ENCODE data around the gene PEAK3.

DNA sequence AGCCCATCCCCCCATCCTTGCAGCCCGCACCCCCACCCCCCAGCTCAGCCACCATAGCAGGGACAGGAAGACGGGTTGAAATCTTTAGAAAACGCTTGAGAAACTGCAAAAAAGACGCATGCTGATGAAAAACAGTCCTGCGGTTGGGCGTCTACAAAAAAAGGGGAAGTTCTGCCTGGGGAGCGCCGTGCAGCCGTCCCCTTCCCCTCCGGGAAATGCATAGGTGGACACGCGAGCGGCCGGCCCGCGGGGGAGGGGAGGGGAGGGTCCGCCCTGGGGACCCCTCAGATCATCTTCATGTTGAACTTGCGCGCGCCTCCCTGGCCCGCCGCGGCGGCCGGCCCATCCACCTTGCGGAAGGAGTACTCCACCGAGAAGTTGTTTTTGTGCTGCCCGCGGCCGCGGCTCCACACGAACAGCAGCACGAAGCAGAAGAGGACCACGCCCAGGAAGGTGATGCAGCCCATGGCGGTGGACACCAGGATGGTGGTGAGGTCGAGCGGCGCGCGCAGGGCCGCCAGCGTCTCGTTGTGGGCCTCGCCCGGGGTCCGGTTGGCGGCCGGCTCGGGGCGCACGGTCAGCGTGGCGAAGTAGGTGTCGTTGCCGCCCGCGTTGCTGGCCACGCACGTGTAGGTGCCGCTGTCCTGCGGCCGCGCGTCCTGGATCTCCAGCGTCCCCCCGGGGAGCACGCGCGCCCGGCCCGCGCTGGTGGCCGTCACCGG, 7.9 kb upstream of the PEAK3 start:
- TF ChIP-seq, protein P1, sequence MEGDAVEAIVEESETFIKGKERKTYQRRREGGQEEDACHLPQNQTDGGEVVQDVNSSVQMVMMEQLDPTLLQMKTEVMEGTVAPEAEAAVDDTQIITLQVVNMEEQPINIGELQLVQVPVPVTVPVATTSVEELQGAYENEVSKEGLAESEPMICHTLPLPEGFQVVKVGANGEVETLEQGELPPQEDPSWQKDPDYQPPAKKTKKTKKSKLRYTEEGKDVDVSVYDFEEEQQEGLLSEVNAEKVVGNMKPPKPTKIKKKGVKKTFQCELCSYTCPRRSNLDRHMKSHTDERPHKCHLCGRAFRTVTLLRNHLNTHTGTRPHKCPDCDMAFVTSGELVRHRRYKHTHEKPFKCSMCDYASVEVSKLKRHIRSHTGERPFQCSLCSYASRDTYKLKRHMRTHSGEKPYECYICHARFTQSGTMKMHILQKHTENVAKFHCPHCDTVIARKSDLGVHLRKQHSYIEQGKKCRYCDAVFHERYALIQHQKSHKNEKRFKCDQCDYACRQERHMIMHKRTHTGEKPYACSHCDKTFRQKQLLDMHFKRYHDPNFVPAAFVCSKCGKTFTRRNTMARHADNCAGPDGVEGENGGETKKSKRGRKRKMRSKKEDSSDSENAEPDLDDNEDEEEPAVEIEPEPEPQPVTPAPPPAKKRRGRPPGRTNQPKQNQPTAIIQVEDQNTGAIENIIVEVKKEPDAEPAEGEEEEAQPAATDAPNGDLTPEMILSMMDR (conservative IDR thresholded peaks at IDR 0.05 in 1 of 2, IDR thresholded peaks at IDR 0.05 in 1 of 2; ENCODE audit: extremely low read depth in 1 of 2, insufficient read depth in 1 of 2, low read depth in 1 of 2, low read length in 2 of 2) = no peak
- no peak for TF ChIP-seq EZH2 (IDR thresholded peaks at IDR 0.05; ENCODE audit: borderline replicate concordance, low read length)

Measured in mammary epithelial cell (primary cell).